GM21737 (cell line): ENCODE measurements around the gene NUDT13.
A peak's percentile ranks its signal among the peaks of the same experiment; 100 is the strongest.

ENCODE experiments used
- ATAC-seq: cut with Tn5 transposase; IDR thresholded peaks from one replicate; pipeline ENCODE4 v1.9.1; 2021; ENCODE audit warnings: mild to moderate bottlenecking, moderate library complexity; ENCODE audit not compliant: unreplicated experiment

Gene NUDT13

GRCh38 chr10:73161079-73161478 lies 50.8 kb downstream of the NUDT13 start:
- ATAC-seq, result no peak

- no peak for ATAC-seq
Observed at GRCh38 chr10:73161662-73162061, 51.4 kb downstream of the NUDT13 start.

- ATAC-seq, result no peak
Observed at GRCh38 chr10:73163096-73163495, 52.8 kb downstream of the NUDT13 start.

- no peak for ATAC-seq
Observed at GRCh38 chr10:73166972-73167371, 56.7 kb downstream of the NUDT13 start.

- ATAC-seq, result no peak
Observed at GRCh38 chr10:73167458-73167782, 57.2 kb downstream of the NUDT13 start.

- ATAC-seq, result peak; percentile 84
Observed at GRCh38 chr10:73167783-73168464, 57.7 kb downstream of the NUDT13 start, which contains the start of the genes ECD and FAM149B1. ECD (minus strand) TSS chr10:73168008; CDS start chr10:73163937, 4,071 bp downstream. FAM149B1 (plus strand) TSS chr10:73168119; CDS start chr10:73168340, 221 bp downstream.

GRCh38 chr10:73168465-73168803 lies 58.2 kb downstream of the NUDT13 start:
- peak; percentile 11 for ATAC-seq

- ATAC-seq, result no peak
Observed at GRCh38 chr10:73169320-73169719, 59.1 kb downstream of the NUDT13 start.

- no peak for ATAC-seq
Observed at GRCh38 chr10:73172867-73173266, 62.6 kb downstream of the NUDT13 start.

- no peak for ATAC-seq
Observed at GRCh38 chr10:73174148-73174925, 64.1 kb downstream of the NUDT13 start.
